OCI-LY7 (cell line): Measurements from ENCODE around the gene MOK. TPM values are rescaled to one million over a fixed set of nuclear protein-coding genes. Genes with fewer than 3 reads are reported as not detected.

ENCODE experiments used
- BruUV-seq: library from RNA; stranded (reverse); fragments of 400-500 nt; replicated peaks from 2 replicates; lab custom pipeline; 2021; lab: Mats Ljungman, UMichigan
- CTCF ChIA-PET: fragments of 300-600 bp; sonication (Branson Sonifier 250); formaldehyde crosslinking; loops from one replicate; lab custom pipeline; 2022; ENCODE audit warnings: antibody characterized with exemption; ENCODE audit not compliant: unreplicated experiment; lab: Charles Lee
- POLR2A ChIA-PET: fragments of 300-600 bp; sonication (Branson Sonifier 250); formaldehyde crosslinking; loops from one replicate; lab custom pipeline; 2022; ENCODE audit warnings: antibody characterized with exemption; lab: Charles Lee
- DNase-seq: peaks from one replicate; pipeline ENCODE4 v3.0.0-alpha.2; 2015; ENCODE audit warnings: low spot score
- H2AFZ ChIP-seq: fragments of 200-600 bp; sonication (generic), shearing (Covaris generic); 2 replicates; pipeline ENCODE4 v1.6.1; 2014; ENCODE audit warnings: mild to moderate bottlenecking, antibody characterized with exemption, low read length, moderate library complexity
- H3K27ac ChIP-seq: fragments of 200-600 bp; sonication (generic); 2 replicates; pipeline ENCODE4 v1.5.1; 2014; ENCODE audit warnings: mixed run types, low read depth, mild to moderate bottlenecking, moderate library complexity, low read length, inconsistent platforms; ENCODE audit not compliant: poor library complexity, severe bottlenecking
- H3K36me3 ChIP-seq: fragments of 200-600 bp; sonication (generic); 2 replicates; pipeline ENCODE4 v1.6.1; 2014; ENCODE audit warnings: mild to moderate bottlenecking, antibody characterized with exemption, low read length, moderate library complexity, mixed read lengths; ENCODE audit not compliant: insufficient read depth
- H3K4me1 ChIP-seq: fragments of 200-600 bp; sonication (generic); 2 replicates; pipeline ENCODE4 v1.5.1; 2014; ENCODE audit warnings: mild to moderate bottlenecking, low read length; ENCODE audit not compliant: insufficient read depth, poor library complexity, severe bottlenecking
- H3K4me2 ChIP-seq: fragments of 200-600 bp; sonication (generic); 2 replicates; pipeline ENCODE4 v1.6.1; 2014; ENCODE audit warnings: mild to moderate bottlenecking, low read length
- H3K4me3 ChIP-seq: fragments of 200-600 bp; sonication (generic); 2 replicates; pipeline ENCODE4 v1.5.1; 2014; ENCODE audit warnings: mild to moderate bottlenecking, low read depth, low read length; ENCODE audit not compliant: poor library complexity, severe bottlenecking
- H3K79me2 ChIP-seq: fragments of 200-600 bp; sonication (generic); 2 replicates; pipeline ENCODE4 v1.6.1; 2016; ENCODE audit warnings: low read depth, mild to moderate bottlenecking, low read length, moderate library complexity, mixed read lengths; ENCODE audit not compliant: insufficient read depth
- H3K9me2 ChIP-seq: fragments of 200-600 bp; sonication (generic); 2 replicates; pipeline ENCODE4 v1.6.1; 2016; ENCODE audit warnings: mild to moderate bottlenecking, low read length, mixed read lengths; ENCODE audit not compliant: insufficient read depth
- H3K9me3 ChIP-seq: fragments of 200-600 bp; sonication (generic); 2 replicates; pipeline ENCODE4 v1.6.1; 2014; ENCODE audit warnings: mild to moderate bottlenecking, mixed run types, low read length, mixed read lengths
- H4K20me1 ChIP-seq: fragments of 200-600 bp; sonication (generic); 2 replicates; pipeline ENCODE4 v1.6.1; 2014; ENCODE audit warnings: mild to moderate bottlenecking, antibody characterized with exemption, low read length, moderate library complexity, mixed read lengths; ENCODE audit not compliant: insufficient read depth
- EZH2phosphoT487 ChIP-seq: fragments of 200-600 bp; sonication (generic); IDR thresholded peaks from 2 replicates; pipeline ENCODE4 v1.6.1; 2018; ENCODE audit warnings: low read depth, borderline replicate concordance, mild to moderate bottlenecking, mixed run types, antibody characterized with exemption, low read length, moderate library complexity, mixed read lengths
- intact Hi-C: fragments of 100-400 bp; cut with micrococcal nuclease; formaldehyde crosslinking; loops from one replicate; pipeline ENCODE4 v1.10.0; 2022; ENCODE audit not compliant: unreplicated experiment
- total RNA-seq, 2 experiments: library from RNA; depleted of rRNA in 1 of 2; stranded (reverse); fragments of >200 nt in 1 of 2; shearing (Covaris generic) in 1 of 2; gene quantifications; 2 replicates each; pipeline ENCODE4 v1.2.3, GENCODE V29; 2014 to 2022
- TF ChIP-seq, protein P1 (sequence below): fragments of 200-600 bp; sonication (generic); conservative IDR thresholded peaks from 2 replicates; pipeline ENCODE4 v1.5.1; 2014; ENCODE audit warnings: mild to moderate bottlenecking, antibody characterized with exemption, low read length, moderate library complexity, mixed read lengths

The MOK gene
- total RNA-seq, 2 experiments from 2014 or later = 2.2 to 4.0 TPM

GRCh38 chr14:102218688-102219087 is 86.3 kb downstream of the MOK start:
- DNase-seq = no peak
- TF ChIP-seq, protein P1, sequence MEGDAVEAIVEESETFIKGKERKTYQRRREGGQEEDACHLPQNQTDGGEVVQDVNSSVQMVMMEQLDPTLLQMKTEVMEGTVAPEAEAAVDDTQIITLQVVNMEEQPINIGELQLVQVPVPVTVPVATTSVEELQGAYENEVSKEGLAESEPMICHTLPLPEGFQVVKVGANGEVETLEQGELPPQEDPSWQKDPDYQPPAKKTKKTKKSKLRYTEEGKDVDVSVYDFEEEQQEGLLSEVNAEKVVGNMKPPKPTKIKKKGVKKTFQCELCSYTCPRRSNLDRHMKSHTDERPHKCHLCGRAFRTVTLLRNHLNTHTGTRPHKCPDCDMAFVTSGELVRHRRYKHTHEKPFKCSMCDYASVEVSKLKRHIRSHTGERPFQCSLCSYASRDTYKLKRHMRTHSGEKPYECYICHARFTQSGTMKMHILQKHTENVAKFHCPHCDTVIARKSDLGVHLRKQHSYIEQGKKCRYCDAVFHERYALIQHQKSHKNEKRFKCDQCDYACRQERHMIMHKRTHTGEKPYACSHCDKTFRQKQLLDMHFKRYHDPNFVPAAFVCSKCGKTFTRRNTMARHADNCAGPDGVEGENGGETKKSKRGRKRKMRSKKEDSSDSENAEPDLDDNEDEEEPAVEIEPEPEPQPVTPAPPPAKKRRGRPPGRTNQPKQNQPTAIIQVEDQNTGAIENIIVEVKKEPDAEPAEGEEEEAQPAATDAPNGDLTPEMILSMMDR = no peak
- TF ChIP-seq EZH2phosphoT487 = no peak
- Histone ChIP-seq H3K79me2 (no peaks in the 10 kb centered on the region), H2AFZ (no peak overlapping the region), H3K4me1 (peaks cover 17% of the 10 kb centered on the region), H3K4me2 (no peak overlapping the region), H3K4me3 (no peak overlapping the region), H3K9me3 (no peaks in the 10 kb centered on the region), H3K27ac (no peak overlapping the region), H4K20me1 (no peaks in the 10 kb centered on the region), H3K36me3 (no peaks in the 10 kb centered on the region), H3K9me2 (no peaks in the 10 kb centered on the region)
- intact Hi-C loops = no loop called here
- BruUV-seq = no TSS peak
- CTCF ChIA-PET = no interaction called here
- POLR2A ChIA-PET = no interaction called here

DNA sequence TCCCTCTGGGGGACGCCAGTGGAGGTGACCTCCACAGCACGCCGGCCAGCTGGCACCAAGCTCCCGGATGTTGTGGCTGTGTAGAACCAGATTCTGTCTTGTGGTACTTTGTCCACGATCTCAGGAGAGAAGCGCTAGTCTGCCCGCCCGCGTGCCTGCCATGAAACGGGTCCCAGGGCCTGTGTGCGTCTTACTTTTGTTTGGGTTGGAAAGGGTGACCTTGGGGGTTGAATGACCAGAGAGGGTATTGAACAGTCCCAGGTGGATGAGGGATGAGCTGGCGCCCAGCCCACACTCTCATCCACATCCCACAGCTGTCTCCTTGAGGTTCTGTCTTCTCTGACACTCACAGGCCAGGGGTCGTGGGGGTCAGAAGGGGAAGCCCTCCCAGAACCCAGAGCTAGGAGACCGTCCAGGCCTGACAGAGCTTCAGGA is 87.0 kb downstream of the MOK start:
- Histone ChIP-seq H3K9me3 (no peaks in the 10 kb centered on the region), H3K9me2 (no peaks in the 10 kb centered on the region), H3K36me3 (no peaks in the 10 kb centered on the region), H3K4me2 (no peak overlapping the region), H3K27ac (no peak overlapping the region), H4K20me1 (no peaks in the 10 kb centered on the region), H2AFZ (no peak overlapping the region), H3K4me3 (no peak overlapping the region), H3K4me1 (peaks cover 17% of the 10 kb centered on the region), H3K79me2 (no peaks in the 10 kb centered on the region)
- TF ChIP-seq, protein P1 = no peak
- TF ChIP-seq EZH2phosphoT487 = no peak
- DNase-seq = no peak
- ChIA-PET POLR2A (no interaction called here), CTCF (no interaction called here)
- intact Hi-C loops = no loop called here
- BruUV-seq = no TSS peak

GRCh38 chr14:102217399-102217798 is 87.6 kb downstream of the MOK start:
- H4K20me1 ChIP-seq = no peaks in the 10 kb centered on the region
- CTCF ChIA-PET = no interaction called here
- no peak for TF ChIP-seq EZH2phosphoT487
- TF ChIP-seq, protein P1 = no peak

More at GRCh38 chr14:102217399-102217798, 87.6 kb downstream of the MOK start:
- H2AFZ ChIP-seq = no peak overlapping the region
- intact Hi-C loops = no loop called here
- POLR2A ChIA-PET = no interaction called here
- H3K9me3 ChIP-seq = no peaks in the 10 kb centered on the region
- H3K9me2 ChIP-seq = no peaks in the 10 kb centered on the region
- no peak for DNase-seq
- no peak overlapping the region for H3K4me2 ChIP-seq
- H3K27ac ChIP-seq = no peak overlapping the region
- no TSS peak for BruUV-seq
- no peaks in the 10 kb centered on the region for H3K79me2 ChIP-seq
- peaks cover 17% of the 10 kb centered on the region for H3K4me1 ChIP-seq
- no peak overlapping the region for H3K4me3 ChIP-seq
- no peaks in the 10 kb centered on the region for H3K36me3 ChIP-seq
